DND-41 (cell line): ENCODE measurements around the gene CAPN2.

Experiments
- ATAC-seq: fragments of 200-7000 bp; cut with Tn5 transposase; 3 replicates; pipeline ENCODE4 v1.9.1; 2021; ENCODE audit warnings: low read depth; ENCODE audit not compliant: insufficient read depth
- DNase-seq: peaks from one replicate; pipeline ENCODE4 v3.0.0-alpha.2; 2020
- H2AFZ ChIP-seq: 2 replicates; pipeline ENCODE4 v1.6.0; 2012; ENCODE audit warnings: low read depth, low read length
- H3K27ac ChIP-seq: 2 replicates; pipeline ENCODE4 v1.5.1; 2012; ENCODE audit warnings: low read length, inconsistent platforms
- H3K27me3 ChIP-seq: fragments of 200-600 bp; sonication (generic); 2 replicates; pipeline ENCODE4 v1.6.0; 2012; ENCODE audit warnings: low read length, mild to moderate bottlenecking, inconsistent platforms; ENCODE audit not compliant: insufficient read depth, poor library complexity
- H3K36me3 ChIP-seq: 2 replicates; pipeline ENCODE4 v1.5.1; 2012; ENCODE audit warnings: low read length, inconsistent platforms; ENCODE audit not compliant: insufficient read depth
- H3K4me1 ChIP-seq: 2 replicates; pipeline ENCODE4 v1.5.1; 2012; ENCODE audit warnings: mild to moderate bottlenecking, low read length; ENCODE audit not compliant: insufficient read depth
- H3K4me2 ChIP-seq: 2 replicates; pipeline ENCODE4 v1.6.0; 2012; ENCODE audit warnings: mild to moderate bottlenecking, moderate library complexity, low read length, inconsistent platforms; ENCODE audit not compliant: insufficient read depth
- H3K4me3 ChIP-seq, 2 experiments: fragments of 200-600 bp in 1 of 2; shearing (Covaris generic) in 1 of 2; 2 replicates each; pipeline ENCODE4 v1.5.1; 2012 to 2016; ENCODE audit warnings: inconsistent platforms in 2 of 2, low read length in 2 of 2, mild to moderate bottlenecking in 2 of 2, low read depth in 1 of 2, moderate library complexity in 1 of 2
- H3K79me2 ChIP-seq: 2 replicates; pipeline ENCODE4 v1.6.0; 2012; ENCODE audit warnings: low read length, inconsistent platforms; ENCODE audit not compliant: insufficient read depth
- H3K9ac ChIP-seq: 2 replicates; pipeline ENCODE4 v1.6.0; 2012; ENCODE audit warnings: low read depth, mild to moderate bottlenecking, inconsistent platforms, low read length, moderate library complexity
- H3K9me3 ChIP-seq: 2 replicates; pipeline ENCODE4 v1.5.1; 2012; ENCODE audit warnings: low read length, moderate library complexity, mild to moderate bottlenecking, inconsistent platforms; ENCODE audit not compliant: insufficient read depth, severe bottlenecking
- H4K20me1 ChIP-seq: 2 replicates; pipeline ENCODE4 v1.6.0; 2012; ENCODE audit warnings: low read length; ENCODE audit not compliant: insufficient read depth
- EZH2 ChIP-seq: IDR thresholded peaks from 3 replicates; pipeline ENCODE4 v1.6.1; 2012; ENCODE audit warnings: borderline replicate concordance, low read depth, mild to moderate bottlenecking, moderate library complexity, low read length, inconsistent platforms; ENCODE audit not compliant: severe bottlenecking
- TF ChIP-seq, protein P1 (sequence below): IDR thresholded peaks from 2 replicates; pipeline ENCODE4 v1.5.1; 2012; ENCODE audit warnings: borderline replicate concordance, low read length, moderate library complexity, mild to moderate bottlenecking; ENCODE audit not compliant: poor library complexity, severe bottlenecking; ENCODE audit errors: extremely low read depth

Gene CAPN2

DNA sequence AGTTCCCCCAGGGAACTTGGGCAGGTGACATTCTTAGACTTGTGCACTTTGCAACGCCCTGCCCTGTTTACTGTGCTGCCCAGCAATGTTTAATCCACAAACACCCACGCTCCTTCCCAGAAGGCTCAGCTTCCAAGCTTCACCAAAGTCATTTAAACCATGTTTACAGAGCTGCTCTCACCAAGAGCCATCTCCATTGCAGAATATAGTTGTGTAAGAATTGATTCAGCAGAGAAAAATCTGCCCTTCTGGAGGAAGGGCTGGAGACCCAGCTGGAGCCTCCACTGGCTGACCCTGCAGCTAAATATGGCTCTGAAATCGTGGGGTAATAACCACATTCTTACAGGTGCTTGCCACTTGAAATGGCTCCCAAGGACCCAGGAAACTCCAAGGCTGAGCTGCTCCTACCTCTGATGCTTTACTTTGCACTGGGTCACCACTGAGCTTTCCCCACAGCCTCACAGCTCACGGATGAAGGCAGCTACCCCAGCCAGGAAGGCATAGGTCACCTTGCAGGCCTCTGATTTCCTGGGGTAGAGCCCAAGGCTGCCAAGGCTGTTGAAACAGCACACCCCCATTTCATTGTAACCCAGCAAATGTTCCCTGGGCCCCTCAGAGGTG lies 8.7 kb downstream of the CAPN2 start:
- no peak for DNase-seq
- Histone ChIP-seq H2AFZ (no peak overlapping the region), H3K9ac (no peak overlapping the region), H4K20me1 (no peaks in the 10 kb centered on the region), H3K4me3 (no peak overlapping the region), H3K79me2 (no peaks in the 10 kb centered on the region), H3K27ac (no peak overlapping the region), H3K4me1 (no peaks in the 10 kb centered on the region), H3K9me3 (no peaks in the 10 kb centered on the region), H3K27me3 (peaks cover 7% of the 10 kb centered on the region), H3K36me3 (no peaks in the 10 kb centered on the region), H3K4me2 (no peak overlapping the region)
- no peak for ATAC-seq
- no peak for TF ChIP-seq EZH2
- TF ChIP-seq, protein P1, sequence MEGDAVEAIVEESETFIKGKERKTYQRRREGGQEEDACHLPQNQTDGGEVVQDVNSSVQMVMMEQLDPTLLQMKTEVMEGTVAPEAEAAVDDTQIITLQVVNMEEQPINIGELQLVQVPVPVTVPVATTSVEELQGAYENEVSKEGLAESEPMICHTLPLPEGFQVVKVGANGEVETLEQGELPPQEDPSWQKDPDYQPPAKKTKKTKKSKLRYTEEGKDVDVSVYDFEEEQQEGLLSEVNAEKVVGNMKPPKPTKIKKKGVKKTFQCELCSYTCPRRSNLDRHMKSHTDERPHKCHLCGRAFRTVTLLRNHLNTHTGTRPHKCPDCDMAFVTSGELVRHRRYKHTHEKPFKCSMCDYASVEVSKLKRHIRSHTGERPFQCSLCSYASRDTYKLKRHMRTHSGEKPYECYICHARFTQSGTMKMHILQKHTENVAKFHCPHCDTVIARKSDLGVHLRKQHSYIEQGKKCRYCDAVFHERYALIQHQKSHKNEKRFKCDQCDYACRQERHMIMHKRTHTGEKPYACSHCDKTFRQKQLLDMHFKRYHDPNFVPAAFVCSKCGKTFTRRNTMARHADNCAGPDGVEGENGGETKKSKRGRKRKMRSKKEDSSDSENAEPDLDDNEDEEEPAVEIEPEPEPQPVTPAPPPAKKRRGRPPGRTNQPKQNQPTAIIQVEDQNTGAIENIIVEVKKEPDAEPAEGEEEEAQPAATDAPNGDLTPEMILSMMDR = no peak

DNA sequence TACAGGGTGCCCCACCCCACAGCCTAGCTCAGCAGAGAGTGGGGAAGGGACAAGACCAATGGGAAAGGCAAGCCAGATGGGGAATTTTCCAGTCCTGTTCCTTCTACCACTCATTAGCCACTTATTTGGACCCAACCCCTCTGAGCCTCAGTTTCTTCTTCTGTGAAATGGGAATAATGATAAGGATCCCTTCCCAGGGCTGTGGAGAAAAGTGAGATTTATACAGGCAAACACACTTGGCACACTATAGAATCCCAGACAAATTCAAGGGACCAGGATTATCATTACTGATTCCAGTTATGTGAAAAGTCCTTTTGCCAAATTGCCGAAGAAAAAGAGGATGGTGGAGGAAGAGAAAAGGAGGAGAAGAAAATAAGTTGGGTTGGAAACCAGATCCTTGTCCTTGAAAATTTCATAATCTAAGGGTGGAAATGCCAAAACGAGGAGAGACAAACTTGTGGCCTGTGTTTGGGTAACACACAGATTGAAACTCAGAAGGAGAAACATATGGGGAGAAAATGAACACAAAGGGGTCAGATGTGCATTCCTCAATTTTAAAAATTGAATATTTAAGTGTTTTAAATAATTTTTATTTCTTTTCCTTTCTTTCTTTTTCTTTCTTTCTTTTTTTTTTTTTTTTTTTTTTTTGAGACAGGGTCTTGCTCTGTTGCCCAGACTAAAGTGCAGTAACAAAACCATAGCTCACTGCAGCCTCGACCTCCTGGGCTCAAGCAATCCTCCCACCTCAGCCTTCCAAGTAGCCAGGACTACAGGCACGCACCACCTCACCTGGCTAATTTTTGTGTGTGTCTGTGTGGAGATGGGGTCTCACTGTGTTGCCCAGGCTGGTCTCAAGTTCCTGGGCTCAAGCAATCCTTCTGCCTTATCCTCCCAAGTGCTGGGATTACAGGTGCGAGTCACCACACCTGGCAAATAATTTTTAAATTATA lies 9.6 kb downstream of the CAPN2 start:
- no peaks in the 10 kb centered on the region for H3K79me2 ChIP-seq
- H3K27ac ChIP-seq = no peak overlapping the region
- no peak for TF ChIP-seq EZH2
- TF ChIP-seq, protein P1 = no peak
- DNase-seq (no peak), ATAC-seq (no peak)
- no peaks in the 10 kb centered on the region for H4K20me1 ChIP-seq
- H2AFZ ChIP-seq = no peak overlapping the region
- peaks cover 7% of the 10 kb centered on the region for H3K4me1 ChIP-seq
- H3K27me3 ChIP-seq = peaks cover 12% of the 10 kb centered on the region
- no peaks in the 10 kb centered on the region for H3K36me3 ChIP-seq
- no peaks in the 10 kb centered on the region for H3K9me3 ChIP-seq
- no peak overlapping the region for H3K9ac ChIP-seq
- H3K4me3 ChIP-seq = no peak overlapping the region
- no peak overlapping the region for H3K4me2 ChIP-seq

DNA sequence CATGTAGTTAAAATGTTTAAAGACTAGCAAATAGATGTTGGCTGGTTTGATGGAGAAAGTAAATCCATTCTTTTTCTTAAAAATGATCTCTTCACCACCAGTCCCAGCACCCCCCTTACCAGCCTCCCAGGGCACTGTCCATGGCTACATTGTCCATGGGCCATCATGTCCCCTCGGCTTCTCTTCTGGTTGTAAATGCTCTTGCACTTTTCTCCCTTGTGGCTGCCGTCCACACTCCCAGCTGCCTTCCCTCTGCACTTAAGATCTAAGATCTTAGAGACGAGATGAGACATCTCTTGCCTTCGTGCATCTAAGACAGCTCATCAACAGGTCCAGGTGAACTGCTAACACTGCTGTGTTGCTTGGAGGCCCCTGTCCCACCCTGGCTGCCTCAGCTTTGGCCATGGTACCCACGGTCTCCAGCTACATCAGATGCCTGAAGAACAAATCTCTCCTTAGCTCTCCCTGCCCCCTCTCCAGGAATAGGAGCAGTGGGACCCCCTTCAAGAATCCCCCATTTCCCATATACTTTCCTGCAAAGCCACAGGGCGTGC lies 11.1 kb downstream of the CAPN2 start:
- H3K4me2 ChIP-seq = no peak overlapping the region
- ATAC-seq (no peak), DNase-seq (no peak)
- TF ChIP-seq, protein P1 = no peak
- TF ChIP-seq EZH2 = no peak
- no peaks in the 10 kb centered on the region for H3K79me2 ChIP-seq
- no peak overlapping the region for H2AFZ ChIP-seq
- no peaks in the 10 kb centered on the region for H3K9me3 ChIP-seq
- H3K27ac ChIP-seq = no peak overlapping the region
- H3K4me1 ChIP-seq = peaks cover 8% of the 10 kb centered on the region
- no peak overlapping the region for H3K4me3 ChIP-seq
- no peaks in the 10 kb centered on the region for H4K20me1 ChIP-seq
- peaks cover 6% of the 10 kb centered on the region for H3K27me3 ChIP-seq
- H3K36me3 ChIP-seq = no peaks in the 10 kb centered on the region
- no peak overlapping the region for H3K9ac ChIP-seq
